Measurements from ENCODE around the gene RBCK1.
"Not testable (repeated sequence)": the region's sequence is repeated elsewhere in the genome, so short reads cannot be mapped to it uniquely, and the experiment has no call there.

RBCK1 gene

DNA sequence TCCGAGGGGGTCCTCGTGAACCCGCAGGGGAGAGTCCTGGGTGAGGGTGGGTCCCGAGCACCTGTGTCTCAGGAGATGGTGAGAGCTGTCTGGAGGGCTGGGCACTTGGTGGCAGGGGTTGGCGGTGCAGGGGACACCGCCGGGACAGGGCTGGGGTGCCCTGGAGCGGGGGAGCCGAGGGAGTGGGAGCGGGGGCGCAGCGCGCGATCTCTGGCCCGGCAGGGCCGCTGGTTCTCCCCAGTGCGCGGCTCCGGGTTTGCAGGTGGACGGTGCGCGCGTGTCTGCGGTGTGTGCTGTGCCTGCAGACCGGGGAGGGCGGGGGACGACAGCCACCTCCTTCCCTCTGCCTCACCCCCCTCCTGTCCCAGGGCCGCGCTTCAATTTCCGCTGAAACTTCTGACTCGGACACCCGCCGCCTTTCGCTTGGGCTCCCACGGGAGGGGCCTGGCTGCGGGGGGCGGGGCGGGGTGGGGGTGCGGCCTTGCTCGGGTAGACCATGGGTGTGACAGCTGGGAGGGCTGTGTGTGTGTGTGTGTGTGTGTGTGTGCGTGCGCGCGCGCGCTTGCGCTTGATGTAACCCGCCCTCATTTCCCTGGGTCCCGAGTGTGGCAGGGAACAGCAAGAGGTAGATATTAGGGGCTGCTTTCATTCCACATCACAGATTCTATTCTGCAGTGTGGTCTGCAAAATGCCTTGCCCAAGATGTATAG is 26.4 kb upstream of the RBCK1 start:
- ChIA-PET CTCF (interaction anchor here (0.6 to 2.6 kb wide), 6 partner anchors 14 to 51 kb away, joined by 3 to 13 read pairs (median 4); no protein-coding TSS in a partner anchor), POLR2A (interaction anchor here (0.6 to 2.3 kb wide), 9 partner anchors 11 to 57 kb away, joined by 3 to 26 read pairs (median 3); partner anchors contain the start of genes NRSN2 and SOX12)
- TF ChIP-seq, protein P1, sequence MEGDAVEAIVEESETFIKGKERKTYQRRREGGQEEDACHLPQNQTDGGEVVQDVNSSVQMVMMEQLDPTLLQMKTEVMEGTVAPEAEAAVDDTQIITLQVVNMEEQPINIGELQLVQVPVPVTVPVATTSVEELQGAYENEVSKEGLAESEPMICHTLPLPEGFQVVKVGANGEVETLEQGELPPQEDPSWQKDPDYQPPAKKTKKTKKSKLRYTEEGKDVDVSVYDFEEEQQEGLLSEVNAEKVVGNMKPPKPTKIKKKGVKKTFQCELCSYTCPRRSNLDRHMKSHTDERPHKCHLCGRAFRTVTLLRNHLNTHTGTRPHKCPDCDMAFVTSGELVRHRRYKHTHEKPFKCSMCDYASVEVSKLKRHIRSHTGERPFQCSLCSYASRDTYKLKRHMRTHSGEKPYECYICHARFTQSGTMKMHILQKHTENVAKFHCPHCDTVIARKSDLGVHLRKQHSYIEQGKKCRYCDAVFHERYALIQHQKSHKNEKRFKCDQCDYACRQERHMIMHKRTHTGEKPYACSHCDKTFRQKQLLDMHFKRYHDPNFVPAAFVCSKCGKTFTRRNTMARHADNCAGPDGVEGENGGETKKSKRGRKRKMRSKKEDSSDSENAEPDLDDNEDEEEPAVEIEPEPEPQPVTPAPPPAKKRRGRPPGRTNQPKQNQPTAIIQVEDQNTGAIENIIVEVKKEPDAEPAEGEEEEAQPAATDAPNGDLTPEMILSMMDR (IDR thresholded peaks at IDR 0.05; ENCODE audit: insufficient read depth, low read length, missing control alignments): no peak
- no peak for DNase-seq (ENCODE audit: low read depth, low spot score)
- H3K4me3 ChIP-seq (ENCODE audit: low read depth, low read length): peak overlapping the region; percentile 83

DNA sequence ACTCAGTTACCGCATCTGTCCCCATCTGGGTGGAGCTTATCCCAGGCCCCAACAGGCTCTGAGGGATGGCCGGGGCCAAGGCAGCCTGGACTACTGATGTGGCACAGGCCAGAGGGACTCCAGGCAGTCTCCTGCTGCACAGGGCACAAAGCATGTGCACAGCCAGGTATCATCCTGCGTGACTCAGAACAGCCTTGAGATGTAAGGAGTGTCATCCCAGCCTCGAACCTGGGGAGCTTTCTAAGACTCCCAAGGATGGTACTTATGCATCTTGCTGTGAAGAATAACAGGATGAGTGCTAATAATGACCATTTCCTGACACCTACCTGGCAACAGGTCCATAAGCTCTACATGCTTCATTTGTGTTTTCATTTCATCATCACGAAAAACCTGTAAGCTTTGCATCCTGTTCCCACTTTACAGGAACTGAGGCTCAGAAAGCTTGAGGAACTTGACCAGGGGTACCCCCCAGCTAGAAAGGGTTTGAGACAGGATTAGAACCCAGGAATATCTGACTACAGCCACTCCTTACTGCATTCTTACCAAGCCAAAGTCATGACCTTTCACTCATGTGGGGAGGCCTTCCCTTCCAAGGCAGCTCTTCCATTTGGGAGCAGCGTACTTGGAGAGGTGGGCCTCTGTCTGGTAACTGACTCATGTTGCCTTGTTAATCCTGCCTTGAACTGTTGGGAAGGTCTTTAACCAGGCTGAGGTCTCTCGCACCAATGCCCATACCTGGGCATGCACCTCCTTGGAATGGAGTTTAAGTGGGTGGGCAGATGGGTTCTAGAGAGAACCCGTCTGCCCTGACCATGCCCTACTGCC is 25.6 kb upstream of the RBCK1 start:
- TF ChIP-seq, protein P1 (IDR thresholded peaks at IDR 0.05; ENCODE audit: insufficient read depth, low read length, missing control alignments): no peak
- ChIA-PET POLR2A (interaction anchor here (0.6 to 2.3 kb wide), 6 partner anchors 11 to 31 kb away, joined by 3 to 26 read pairs (median 4); no protein-coding TSS in a partner anchor), CTCF (interaction anchor here (0.6 to 2.6 kb wide), 6 partner anchors 14 to 52 kb away, joined by 3 to 13 read pairs (median 4); no protein-coding TSS in a partner anchor)
- peak overlapping the region; percentile 83 for H3K4me3 ChIP-seq (ENCODE audit: low read depth, low read length)
- DNase-seq (ENCODE audit: low read depth, low spot score): no peak

DNA sequence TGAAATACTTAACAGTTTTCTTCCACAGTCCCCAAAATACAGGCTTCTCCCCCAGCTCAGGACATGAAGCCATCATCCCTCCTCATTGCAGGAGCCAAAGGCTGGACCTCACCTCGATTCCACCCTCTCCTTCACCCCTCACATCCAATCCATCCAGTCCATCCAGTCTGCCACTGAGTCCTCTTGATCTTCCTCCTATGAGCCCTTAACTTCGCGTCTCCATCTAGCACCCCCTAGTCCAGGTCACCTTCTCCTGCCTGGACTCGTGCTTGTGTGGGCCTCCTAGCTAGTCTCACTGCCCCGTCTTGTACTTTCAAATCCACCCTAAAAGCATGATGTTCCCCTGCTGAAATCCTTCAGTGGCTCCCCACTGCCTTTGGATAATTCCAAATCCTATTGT is 24.2 kb upstream of the RBCK1 start:
- CTCF ChIA-PET: interaction anchor here (1.1 to 2.6 kb wide), 3 partner anchors 9 to 29 kb away, joined by 3 to 13 read pairs (median 3); no protein-coding TSS in a partner anchor
- TF ChIP-seq, protein P1 (IDR thresholded peaks at IDR 0.05; ENCODE audit: insufficient read depth, low read length, missing control alignments): no peak
- POLR2A ChIA-PET: interaction anchor here (0.6 to 1.2 kb wide), 3 partner anchors 16 to 22 kb away, joined by 3 to 4 read pairs (median 3); no protein-coding TSS in a partner anchor
- no peak for DNase-seq (ENCODE audit: low read depth, low spot score)
- no peak overlapping the region for H3K4me3 ChIP-seq (ENCODE audit: low read depth, low read length)

DNA sequence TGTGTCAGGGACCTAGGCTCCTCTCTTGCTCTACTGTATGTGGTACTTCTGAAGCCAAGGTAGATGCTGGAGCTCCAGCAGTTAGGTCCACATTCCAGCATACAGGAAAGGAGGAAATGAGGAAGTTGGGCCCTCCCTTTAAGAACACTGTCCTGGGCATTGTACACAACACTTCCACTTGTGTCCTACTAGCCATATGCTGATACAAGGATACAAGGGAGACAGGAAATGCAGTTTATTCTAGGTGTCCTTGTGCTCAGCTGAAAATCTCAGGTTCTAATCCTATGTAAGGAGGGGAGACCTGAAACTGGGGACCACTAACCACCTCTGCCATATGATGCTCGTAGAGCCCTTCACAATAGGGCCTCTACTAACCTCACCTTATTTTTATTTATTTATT is 23.4 kb upstream of the RBCK1 start:
- ChIA-PET POLR2A (interaction anchor here (0.6 kb wide), 2 partner anchors 8 to 23 kb away, joined by 3 read pairs; no protein-coding TSS in a partner anchor), CTCF (interaction anchor here (1.1 kb wide), 2 partner anchors 9 to 14 kb away, joined by 3 read pairs; no protein-coding TSS in a partner anchor)
- H3K4me3 ChIP-seq (ENCODE audit: low read depth, low read length): no peak overlapping the region
- no peak for DNase-seq (ENCODE audit: low read depth, low spot score)
- TF ChIP-seq, protein P1 (IDR thresholded peaks at IDR 0.05; ENCODE audit: insufficient read depth, low read length, missing control alignments): no peak

DNA sequence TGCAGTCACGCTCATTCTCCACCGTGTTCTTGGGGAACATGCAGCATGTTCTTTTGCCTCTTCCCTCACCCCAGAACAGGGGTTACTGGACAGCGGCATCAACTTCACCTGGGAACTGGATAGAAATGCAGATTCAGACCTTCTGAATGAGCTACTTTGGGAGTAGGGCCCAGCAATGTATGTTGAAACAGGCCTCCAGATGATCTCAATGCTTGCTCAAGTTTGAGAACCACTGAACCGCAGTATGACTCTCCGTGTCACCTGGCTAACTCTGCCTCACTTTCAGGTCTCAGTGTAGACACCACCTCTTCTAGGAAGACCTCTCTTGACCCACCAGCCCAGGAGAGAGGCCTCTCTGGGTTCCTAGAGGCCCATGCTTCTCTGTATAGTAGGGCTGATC is 22.7 kb upstream of the RBCK1 start:
- TF ChIP-seq, protein P1 (IDR thresholded peaks at IDR 0.05; ENCODE audit: insufficient read depth, low read length, missing control alignments): no peak
- DNase-seq (ENCODE audit: low read depth, low spot score): no peak
- ChIA-PET POLR2A (interaction anchor here (0.6 kb wide), 1 partner anchor 7 kb away, joined by 3 read pairs; no protein-coding TSS in a partner anchor), CTCF (no interaction called here)
- no peak overlapping the region for H3K4me3 ChIP-seq (ENCODE audit: low read depth, low read length)

DNA sequence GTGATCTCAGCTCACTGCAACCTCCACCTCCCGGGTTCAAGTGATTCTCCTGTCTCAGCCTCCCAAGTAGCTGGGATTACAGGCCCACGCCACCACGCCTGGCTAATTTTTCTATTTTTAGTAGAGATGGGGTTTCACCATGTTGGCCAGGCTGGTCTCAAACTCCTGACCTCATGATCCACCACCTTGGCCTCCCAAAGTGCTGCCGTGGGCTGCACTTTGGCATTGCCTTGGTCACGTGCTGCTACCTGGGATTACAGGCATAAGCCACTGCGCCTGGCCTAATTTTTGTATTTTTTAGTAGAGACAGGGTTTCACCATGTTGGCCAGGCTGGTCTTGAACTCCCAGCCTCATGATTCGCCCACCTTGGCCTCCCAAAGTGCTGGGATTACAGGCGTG is 21.5 kb upstream of the RBCK1 start:
- ChIA-PET POLR2A (interaction anchor here (1.0 to 1.3 kb wide), 3 partner anchors 10 to 21 kb away, joined by 3 to 4 read pairs (median 3); no protein-coding TSS in a partner anchor), CTCF (interaction anchor here (1.0 kb wide), 3 partner anchors 13 to 32 kb away, joined by 3 read pairs; no protein-coding TSS in a partner anchor)
- not testable (repeated sequence) for H3K4me3 ChIP-seq (ENCODE audit: low read depth, low read length); DNase-seq (ENCODE audit: low read depth, low spot score)

Measured in AG04449 (cell line).